ENCODE data around the gene KCP.

Gene KCP

GRCh38 chr7:128885370-128886187, 24.9 kb downstream of the KCP start:
- DNase-seq, result no peak

DNA sequence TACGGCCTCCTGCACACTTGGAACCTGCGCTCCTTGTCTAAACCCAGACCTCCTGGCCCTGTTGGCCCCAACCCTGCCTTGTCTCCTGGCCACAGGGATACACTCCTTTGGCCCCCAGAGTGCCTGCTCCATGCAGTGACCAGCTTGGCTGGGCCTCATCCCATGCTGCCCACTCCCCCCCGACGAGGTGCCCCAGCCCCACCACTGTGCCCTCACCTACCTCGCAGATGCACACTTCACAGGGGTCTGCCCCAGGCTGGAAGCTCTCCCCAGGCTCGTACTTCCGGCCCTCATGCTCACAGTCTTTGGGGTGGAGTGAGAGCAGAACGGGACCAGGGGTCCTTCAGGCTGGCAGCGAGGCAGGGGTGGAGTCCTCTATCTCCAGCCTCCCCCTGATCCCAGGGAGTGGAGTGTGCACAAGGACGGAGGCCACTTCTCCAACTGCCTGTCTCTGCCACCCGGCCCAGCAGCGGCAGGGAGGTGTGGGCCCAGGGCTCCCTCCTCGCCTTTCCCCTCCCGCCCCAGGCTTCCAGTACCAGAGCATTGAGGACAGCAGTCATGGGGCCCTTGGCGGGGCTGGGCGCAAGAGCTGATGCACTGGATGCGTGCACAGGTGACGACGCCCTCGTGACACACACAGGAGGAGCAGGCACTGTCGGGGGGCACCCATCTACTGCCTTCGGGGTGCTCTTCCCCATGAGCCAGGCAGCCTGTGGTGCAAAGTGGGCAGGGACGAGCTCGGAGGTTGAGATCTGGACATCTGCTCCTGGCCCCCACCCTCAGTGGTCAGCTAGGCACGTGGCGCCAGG, 25.7 kb downstream of the KCP start:
- no peak for DNase-seq

DNA sequence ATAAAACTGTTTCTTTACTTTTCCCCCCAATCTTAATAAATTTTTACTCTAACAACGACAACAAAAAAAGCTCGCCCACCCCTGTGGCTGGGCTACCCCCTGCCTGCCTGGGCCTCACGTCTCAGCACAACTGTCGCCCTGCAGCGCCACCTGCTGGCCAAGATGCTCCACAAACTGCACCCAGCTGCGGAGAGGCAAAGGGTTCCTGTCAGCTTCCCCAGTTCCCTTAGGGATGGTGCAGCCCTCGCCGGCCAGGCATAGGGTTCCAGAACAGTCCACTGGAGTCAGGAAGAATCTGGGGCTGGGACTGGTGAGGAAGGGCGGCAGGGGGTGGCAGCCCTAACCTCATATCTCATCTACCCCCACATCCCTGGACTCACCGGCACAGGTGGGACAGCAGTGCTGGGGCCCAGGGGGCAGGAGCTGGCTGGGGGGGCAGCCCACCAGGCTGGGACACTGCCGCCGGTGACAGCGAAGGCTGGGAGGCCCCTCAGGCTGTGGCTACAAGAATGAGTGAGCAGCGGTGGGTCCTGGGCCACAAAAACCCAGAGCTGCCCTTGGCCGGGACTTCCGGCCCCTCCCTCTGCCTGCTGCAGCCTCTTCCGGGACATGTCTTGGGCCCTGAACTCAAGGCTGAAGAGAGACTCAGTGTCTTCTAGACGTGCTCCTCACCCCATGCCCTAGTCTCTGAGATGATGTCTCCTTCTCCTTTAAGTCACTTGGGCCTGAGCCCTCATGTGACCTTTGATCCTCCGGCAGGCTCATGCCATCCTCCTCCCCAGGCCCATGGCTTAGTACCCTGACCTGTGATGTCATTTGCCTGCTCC, 26.7 kb downstream of the KCP start:
- DNase-seq, result peak in 1 of 2 experiments; percentile 67

GRCh38 chr7:128882134-128882533, 28.4 kb downstream of the KCP start:
- no peak for DNase-seq

- no peak for DNase-seq
Observed at GRCh38 chr7:128881458-128882125, 28.9 kb downstream of the KCP start.

DNA sequence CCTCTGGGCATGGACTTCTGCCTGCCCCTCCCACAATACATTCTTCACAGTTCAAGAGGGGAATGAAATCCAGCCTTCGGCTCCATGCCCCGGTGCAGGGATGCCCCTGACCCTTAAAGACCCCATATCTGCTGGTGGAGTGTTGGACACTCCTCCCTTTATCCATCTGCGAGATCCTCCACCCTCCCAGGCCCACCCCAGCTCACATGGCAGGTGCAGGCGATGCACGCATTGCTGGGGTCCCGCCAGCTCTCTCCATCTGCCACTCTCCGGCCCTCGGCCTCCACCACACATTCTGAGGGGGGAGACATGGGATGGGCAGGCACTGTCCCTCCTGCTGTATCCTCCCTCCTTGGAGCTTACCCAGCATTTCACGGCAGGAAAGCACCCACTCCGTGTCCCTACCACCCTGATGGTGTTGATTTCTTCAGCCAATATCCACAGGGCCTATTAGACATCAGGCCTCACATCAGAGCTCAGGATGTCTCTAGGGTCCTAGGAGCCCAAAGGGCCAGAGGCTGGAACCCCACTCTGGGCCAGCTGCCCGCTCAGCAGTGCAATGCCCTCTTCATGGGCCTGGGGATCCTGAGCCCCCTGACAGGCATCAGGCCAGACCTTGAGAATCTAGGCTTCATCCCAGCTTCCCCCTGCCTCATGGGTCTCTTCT, 29.6 kb downstream of the KCP start:
- peak in 1 of 2 experiments; percentile 61 for DNase-seq

GRCh38 chr7:128879939-128880746, 30.4 kb downstream of the KCP start:
- DNase-seq, result peak; percentile 73 to 81

DNA sequence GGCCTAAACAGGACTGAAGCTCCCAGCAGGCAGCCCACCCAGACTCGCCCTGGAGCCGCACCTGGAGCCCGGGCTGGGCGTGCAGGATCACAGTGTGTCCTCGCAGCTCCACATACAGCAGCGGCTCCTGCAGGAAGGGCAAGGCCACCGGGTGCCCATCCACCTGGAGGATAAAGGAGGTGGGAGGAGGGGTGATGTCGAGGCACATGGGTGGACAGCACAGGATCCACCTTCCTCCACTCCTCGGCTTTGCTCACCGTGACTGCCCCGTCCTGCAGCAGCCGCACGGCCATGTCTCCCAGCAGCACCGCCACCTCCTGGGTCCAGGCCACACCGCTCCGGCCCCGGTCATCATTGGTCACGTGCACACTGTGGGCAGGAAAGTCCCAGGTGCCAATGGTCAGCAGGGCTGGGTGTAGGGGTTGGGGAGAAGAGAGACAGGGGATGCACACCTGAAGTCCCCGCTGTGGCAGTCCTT, 31.0 kb downstream of the KCP start:
- DNase-seq, result no peak

DNA sequence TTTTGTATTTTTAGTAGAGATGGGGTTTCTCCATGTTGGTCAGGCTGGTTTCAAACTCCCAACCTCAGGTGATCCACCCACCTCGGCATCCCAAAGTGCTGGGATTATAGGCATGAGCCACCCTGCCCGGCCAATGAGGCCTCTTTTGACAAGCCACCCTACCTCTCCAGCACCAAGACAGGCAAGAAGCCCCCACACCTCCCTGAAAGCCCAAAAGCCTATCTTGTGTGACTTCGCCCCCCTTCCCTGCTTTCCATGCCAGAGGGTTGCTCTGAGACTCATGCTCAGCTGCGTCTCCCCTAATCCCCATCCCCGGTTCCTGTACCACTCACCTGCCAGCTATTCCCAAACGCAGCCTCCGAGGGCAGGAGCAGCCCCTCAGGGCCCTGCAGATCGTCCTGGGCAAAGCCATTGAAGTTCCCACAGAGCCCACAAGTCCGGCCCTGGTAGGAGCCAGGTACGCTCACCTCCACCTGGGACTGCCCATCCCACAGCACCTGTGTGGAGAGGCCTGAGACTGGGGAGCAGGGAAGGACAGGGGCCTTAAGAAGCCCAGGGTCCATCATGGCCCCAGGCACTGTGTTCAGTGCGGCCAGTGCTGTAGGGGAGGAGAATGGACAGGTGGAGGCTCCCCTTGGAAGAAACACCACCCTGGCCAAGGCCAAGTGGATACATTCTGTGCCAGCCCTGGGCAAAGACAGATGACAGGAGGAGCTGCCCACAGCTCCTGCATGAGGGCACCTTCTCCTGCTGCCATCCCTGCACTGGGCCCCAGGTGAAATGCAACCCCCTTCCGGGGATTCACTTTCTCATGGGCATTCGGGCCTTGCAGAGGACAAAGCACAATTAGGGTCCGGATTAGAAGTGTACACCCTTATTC, 32.0 kb downstream of the KCP start:
- no peak for DNase-seq

DNA sequence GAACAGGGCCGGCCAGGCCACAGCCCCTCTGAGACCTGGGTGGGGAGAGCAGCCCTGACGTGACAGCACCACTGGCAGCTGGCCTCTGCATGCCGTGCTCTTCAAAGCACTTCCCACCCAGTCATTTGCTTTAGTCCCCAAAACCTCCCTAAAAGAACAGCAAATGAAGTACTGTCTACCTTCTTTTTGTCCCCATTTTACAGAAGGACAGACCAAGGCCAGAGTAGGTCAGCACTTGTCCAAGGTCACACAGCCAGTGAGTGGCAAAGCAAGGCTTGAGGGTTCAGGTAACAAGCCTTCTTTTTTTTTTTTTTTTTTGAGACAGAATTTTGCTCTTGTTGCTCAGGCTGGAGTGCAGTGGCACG, 32.8 kb downstream of the KCP start:
- no peak for DNase-seq

DNA sequence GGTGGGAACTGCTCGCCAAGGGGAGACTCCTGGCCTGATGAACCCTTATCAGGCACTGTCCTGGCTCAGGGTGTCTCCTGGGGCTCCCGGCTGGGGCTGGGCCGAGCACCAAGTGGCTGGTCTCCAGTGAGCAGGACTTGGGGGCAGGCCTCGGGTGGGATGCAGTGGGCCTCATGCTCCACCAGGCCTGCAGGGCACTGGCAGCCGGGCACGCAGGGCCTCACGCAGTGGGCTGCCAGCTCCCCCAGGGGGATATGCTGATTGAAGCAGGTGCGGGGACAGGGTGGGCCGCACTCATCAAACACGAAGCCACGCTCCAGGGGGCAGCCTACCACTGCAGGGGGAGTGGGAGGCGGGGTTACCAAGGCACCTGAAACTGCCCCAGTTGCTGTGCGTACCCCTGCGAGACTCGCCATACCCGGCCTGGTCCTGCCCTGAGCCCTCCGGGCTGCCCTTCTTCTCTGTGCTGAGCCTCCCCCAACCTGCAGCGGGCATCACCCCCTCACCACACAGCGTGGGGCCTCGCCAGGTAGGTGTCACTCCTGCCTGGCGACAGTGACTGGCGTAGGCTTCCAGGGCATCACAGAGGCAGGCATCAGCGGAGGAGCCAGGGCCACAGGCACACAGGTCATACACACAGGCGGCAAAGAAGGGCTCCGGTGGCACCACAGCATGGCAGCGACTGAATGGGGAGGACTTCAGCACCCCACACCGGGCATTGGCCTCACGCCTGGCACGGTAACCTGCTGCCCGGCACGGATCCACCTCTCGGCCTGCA, 33.3 kb downstream of the KCP start:
- no peak for DNase-seq

DNA sequence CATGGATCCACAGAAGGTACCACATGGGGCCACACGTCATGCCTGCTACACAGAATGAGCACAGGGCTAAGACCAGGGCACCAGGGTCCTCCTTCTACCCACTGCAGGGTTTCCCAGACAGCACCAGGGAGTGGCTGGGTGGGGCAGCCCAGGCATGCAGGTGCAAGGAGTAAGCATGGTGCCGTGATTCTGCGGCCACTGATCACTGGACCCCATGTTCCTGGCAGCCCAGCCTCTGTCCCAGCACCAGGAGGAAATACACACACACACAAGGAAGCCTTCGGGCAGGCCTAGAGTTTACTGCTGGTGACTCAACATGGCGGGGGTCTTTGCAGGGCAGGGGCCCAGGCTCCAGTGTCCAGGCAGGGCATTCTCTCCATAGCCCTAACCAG, 33.9 kb downstream of the KCP start:
- DNase-seq, result no peak

- no peak for DNase-seq
Observed at GRCh38 chr7:128876127-128876526, 34.4 kb downstream of the KCP start.

- DNase-seq, result no peak
Observed at GRCh38 chr7:128875523-128875948, 35.0 kb downstream of the KCP start.

- DNase-seq, result no peak
Observed at GRCh38 chr7:128874140-128875031, 36.1 kb downstream of the KCP start.

- DNase-seq, result no peak
Observed at GRCh38 chr7:128873234-128873633, 37.3 kb downstream of the KCP start.

DNA sequence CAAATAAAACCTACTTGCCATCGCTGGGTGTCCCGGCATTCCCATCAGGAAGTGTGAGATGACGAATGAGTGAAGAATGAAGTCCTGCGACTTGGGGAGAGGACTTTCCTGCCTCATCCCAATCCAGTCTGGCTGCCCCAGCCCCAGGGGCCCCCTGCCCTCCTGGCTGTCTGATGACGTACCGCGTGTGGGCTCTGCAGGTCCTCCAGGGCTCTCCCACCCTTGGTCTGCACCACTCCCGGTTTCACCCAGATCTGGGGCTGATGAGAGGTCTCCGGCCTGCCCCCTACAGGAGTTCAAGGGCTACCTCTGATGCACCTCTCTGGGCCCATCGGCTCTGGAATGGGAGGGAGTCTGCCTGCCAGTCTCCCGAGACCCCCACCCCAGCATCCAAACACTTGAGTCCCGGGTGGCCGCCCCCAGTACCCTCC, 38.1 kb downstream of the KCP start:
- DNase-seq, result no peak

DNA sequence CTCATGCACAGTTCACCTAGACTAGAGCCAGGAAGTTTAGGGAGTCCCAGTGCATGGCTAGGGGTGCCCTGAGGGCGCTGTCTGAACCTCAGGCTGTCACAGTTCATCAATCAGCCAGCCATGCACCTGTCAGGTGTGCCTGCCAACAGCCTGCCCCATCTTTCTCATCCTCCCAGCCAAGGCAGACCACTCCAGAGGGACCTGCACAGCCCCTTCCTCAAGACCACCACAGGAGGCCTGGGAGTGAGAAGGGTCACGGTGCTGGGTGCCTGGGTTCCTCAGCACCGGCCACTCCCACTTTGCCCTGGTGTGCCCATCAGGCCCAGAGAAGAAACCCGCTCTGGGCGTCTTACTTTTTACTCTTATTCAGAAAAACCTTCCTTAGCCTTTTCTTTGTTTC, 39.5 kb downstream of the KCP start:
- no peak for DNase-seq
